Measurements from ENCODE around the gene KIF25. TPM values are rescaled to one million over a fixed set of nuclear protein-coding genes. Genes with fewer than 3 reads are reported as not detected.

Gene KIF25
- total RNA-seq, 4 donors from 2014 or later, result 0.26 TPM; not detected in 3

- DNase-seq, result no peak
- no peak for TF ChIP-seq POLR2A (IDR thresholded peaks at IDR 0.05)
- no peak for TF ChIP-seq CTCF (IDR thresholded peaks at IDR 0.05)
- Histone ChIP-seq H3K36me3 (no peaks in the 10 kb centered on the region), H3K4me1 (no peaks in the 10 kb centered on the region), H3K4me3 (no peak overlapping the region), H3K27me3 (peaks cover 0 to 31% (median 0%) of the 10 kb centered on the region in 4 donors), H3K9me3 (no peaks in the 10 kb centered on the region), H3K27ac (no peak overlapping the region)
- intact Hi-C loops (cut with DNase I), result no loop called here
- 77 to 100% methylated on average over 5 to 7 of the region's 12 CpGs for WGBS, 2 donors
Measured at GRCh38 chr6:167995302-167995701, 2.2 kb upstream of the KIF25 start.

- 84 to 100% methylated on average over 2 to 5 of the region's 22 CpGs for WGBS, 2 donors
- H3K36me3 ChIP-seq, result no peaks in the 10 kb centered on the region
- no peaks in the 10 kb centered on the region for H3K4me1 ChIP-seq
- TF ChIP-seq CTCF (IDR thresholded peaks at IDR 0.05) (no peak), POLR2A (IDR thresholded peaks at IDR 0.05) (no peak)
- peaks cover 0 to 31% (median 0%) of the 10 kb centered on the region in 4 donors for H3K27me3 ChIP-seq
- intact Hi-C loops (cut with DNase I), result no loop called here
- H3K4me3 ChIP-seq, result no peak overlapping the region
- no peak for DNase-seq
- no peaks in the 10 kb centered on the region for H3K9me3 ChIP-seq
- H3K27ac ChIP-seq, result no peak overlapping the region
Measured at GRCh38 chr6:167995731-167996151, 1.7 kb upstream of the KIF25 start.

GRCh38 chr6:167996424-167997199 is 859 bp upstream of the KIF25 start:
- Histone ChIP-seq H3K4me1 (no peaks in the 10 kb centered on the region), H3K36me3 (no peaks in the 10 kb centered on the region), H3K9me3 (no peaks in the 10 kb centered on the region), H3K4me3 (no peak overlapping the region), H3K27ac (no peak overlapping the region), H3K27me3 (peaks cover 0 to 31% (median 0%) of the 10 kb centered on the region in 4 donors)
- intact Hi-C loops (cut with DNase I), result no loop called here
- TF ChIP-seq POLR2A (IDR thresholded peaks at IDR 0.05) (no peak), CTCF (IDR thresholded peaks at IDR 0.05) (no peak)
- DNase-seq, result no peak
- 71 to 77% methylated on average over 17 of the region's 43 CpGs for WGBS, 2 donors

GRCh38 chr6:167998215-167998614 is 744 bp downstream of the KIF25 start:
- intact Hi-C loops (cut with DNase I), result no loop called here
- Histone ChIP-seq H3K27ac (no peak overlapping the region), H3K9me3 (no peaks in the 10 kb centered on the region), H3K4me3 (no peak overlapping the region), H3K27me3 (peaks cover 0 to 31% (median 0%) of the 10 kb centered on the region in 4 donors), H3K36me3 (no peaks in the 10 kb centered on the region), H3K4me1 (no peaks in the 10 kb centered on the region)
- TF ChIP-seq CTCF (IDR thresholded peaks at IDR 0.05), result no peak
- TF ChIP-seq POLR2A (IDR thresholded peaks at IDR 0.05), result no peak
- DNase-seq, result no peak
- WGBS, 2 donors, result 45 to 55% methylated on average over 2 to 5 of the region's 5 CpGs

- Histone ChIP-seq H3K27me3 (peaks cover 0 to 37% (median 0%) of the 10 kb centered on the region in 4 donors), H3K4me1 (no peaks in the 10 kb centered on the region), H3K9me3 (no peaks in the 10 kb centered on the region), H3K4me3 (no peak overlapping the region), H3K27ac (no peak overlapping the region), H3K36me3 (no peaks in the 10 kb centered on the region)
- 86 to 87% methylated on average over 13 of the region's 13 CpGs for WGBS, 2 donors
- intact Hi-C loops (cut with DNase I), result no loop called here
- no peak for TF ChIP-seq CTCF (IDR thresholded peaks at IDR 0.05)
- no peak for TF ChIP-seq POLR2A (IDR thresholded peaks at IDR 0.05)
- DNase-seq, result no peak
Measured at GRCh38 chr6:168000198-168001028, 2.9 kb downstream of the KIF25 start.
